ENCODE measurements around the gene AIFM3. TPM values are rescaled to one million over a fixed set of nuclear protein-coding genes. Genes with fewer than 3 reads are reported as not detected.
A peak's percentile ranks its signal among the peaks of the same experiment; 100 is the strongest.

AIFM3 gene
- total RNA-seq, 2 donors from 2014 or later = 0.78 to 3.0 TPM

DNA sequence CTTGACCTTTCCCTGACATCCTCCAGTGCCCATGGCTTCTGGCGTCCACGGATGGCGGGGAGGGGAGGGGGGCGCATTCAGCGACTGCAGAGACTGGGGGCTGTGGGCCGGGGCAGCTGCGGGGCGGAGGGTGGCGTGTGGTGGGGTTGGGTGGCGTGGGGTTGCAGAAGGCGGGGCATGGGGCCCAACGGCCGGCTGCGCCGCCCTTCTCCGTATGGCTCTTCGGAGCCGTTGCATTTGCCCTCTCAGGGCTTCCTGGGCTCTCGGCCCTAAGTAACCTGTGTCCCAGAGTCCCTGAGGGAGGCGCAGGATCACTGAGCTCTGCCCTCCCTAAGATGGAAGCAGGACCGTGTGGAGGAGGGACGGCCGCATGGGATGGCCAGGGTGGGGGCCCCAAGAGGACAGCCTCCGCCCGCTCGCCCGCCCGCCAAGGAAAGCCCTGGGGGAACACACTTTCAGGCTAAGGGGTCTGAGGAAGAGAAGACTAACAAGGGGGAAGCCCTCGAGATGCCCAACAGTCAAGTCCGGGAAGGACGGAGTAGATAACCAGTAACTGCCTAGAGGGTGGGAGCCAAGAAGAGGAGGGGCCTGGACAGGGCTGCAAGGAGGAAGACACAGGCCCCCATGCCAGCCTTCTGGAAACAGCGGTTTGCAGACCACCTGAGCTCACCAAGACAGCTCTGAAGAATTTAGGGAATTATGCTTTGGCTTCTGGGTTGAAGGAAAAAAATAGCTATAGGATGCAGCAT lies 9.2 kb upstream of the AIFM3 start:
- H3K27ac ChIP-seq = peak overlapping the region in 2 of 4 donors; percentile 45 to 50

DNA sequence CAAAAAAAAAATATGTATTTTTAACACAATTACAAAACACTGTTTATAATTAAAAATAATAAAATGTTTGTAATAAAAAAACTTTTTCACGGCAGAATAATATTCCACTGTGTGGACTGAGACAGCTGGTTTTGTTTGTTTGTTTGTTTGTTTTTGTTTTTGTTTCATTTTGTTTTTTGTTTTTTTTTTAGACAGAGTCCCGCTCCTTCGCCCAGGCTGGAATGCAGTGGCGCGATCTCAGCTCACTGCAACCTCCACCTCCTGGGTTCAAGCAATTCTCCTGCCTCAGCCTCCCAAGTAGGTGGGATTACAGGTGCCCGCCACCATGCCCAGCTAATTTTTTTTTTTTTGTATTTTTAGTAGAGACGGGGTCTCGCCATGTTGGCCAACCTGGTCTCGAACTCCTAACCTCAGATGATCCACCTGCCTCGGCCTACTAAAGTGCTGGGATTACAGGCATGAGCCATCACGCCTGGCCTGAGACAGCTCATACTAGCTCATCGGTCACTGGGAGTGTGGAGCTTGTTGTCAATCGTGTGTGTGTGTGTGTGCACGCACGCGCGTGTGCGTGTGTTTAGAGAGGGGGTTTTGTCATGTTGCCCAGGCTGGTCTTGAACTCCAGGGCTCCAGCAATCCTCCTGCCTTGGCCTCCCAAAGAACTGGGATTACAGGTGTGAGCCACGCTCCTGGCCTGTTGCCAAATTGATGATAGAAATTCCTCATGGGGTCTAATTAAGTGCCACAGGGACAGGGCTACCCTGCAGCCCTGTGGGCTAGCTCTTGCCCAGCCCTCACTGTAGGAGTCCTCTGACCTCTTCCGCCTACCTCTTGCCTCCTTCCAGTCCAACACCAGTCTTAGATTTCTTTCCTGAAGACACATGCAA lies 7.2 kb upstream of the AIFM3 start:
- Histone ChIP-seq H3K9me3 (no peaks in the 10 kb centered on the region), H3K36me3 (replicated peaks in 1 of 2; ENCODE audit: insufficient read depth in 1 of 2, low read depth in 2 of 2) (no peaks in the 10 kb centered on the region), H3K4me3 (no peak overlapping the region), H3K27ac (no peak overlapping the region), H3K4me1 (peaks cover 35% of the 10 kb centered on the region), H3K27me3 (peaks cover 0 to 3% of the 10 kb centered on the region in 2 donors)
- 92 to 96% methylated on average over 20 of the region's 20 CpGs for WGBS, 2 donors
- intact Hi-C loops (cut with DNase I) = loop anchor here (10.0 kb wide), 2 partner anchors 45 to 55 kb away; partner anchors contain the start of genes CRKL and P2RX6
- DNase-seq = no peak
- no peak for ATAC-seq
- no peak for TF ChIP-seq POLR2A (IDR thresholded peaks at IDR 0.05)
- TF ChIP-seq, protein P1, sequence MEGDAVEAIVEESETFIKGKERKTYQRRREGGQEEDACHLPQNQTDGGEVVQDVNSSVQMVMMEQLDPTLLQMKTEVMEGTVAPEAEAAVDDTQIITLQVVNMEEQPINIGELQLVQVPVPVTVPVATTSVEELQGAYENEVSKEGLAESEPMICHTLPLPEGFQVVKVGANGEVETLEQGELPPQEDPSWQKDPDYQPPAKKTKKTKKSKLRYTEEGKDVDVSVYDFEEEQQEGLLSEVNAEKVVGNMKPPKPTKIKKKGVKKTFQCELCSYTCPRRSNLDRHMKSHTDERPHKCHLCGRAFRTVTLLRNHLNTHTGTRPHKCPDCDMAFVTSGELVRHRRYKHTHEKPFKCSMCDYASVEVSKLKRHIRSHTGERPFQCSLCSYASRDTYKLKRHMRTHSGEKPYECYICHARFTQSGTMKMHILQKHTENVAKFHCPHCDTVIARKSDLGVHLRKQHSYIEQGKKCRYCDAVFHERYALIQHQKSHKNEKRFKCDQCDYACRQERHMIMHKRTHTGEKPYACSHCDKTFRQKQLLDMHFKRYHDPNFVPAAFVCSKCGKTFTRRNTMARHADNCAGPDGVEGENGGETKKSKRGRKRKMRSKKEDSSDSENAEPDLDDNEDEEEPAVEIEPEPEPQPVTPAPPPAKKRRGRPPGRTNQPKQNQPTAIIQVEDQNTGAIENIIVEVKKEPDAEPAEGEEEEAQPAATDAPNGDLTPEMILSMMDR (IDR thresholded peaks at IDR 0.05) = no peak

More for the DNA sequence above, 9.2 kb upstream of the AIFM3 start:
- intact Hi-C loops (cut with DNase I) = no loop called here
- no peaks in the 10 kb centered on the region for H3K27me3 ChIP-seq
- peak overlapping the region; percentile 44 to 60 for H3K4me3 ChIP-seq
- H3K4me1 ChIP-seq = peaks cover 44% of the 10 kb centered on the region
- TF ChIP-seq, protein P1 (IDR thresholded peaks at IDR 0.05) = no peak
- peak in 1 of 3 donors; percentile 2 for TF ChIP-seq POLR2A (IDR thresholded peaks at IDR 0.05)
- H3K36me3 ChIP-seq (replicated peaks in 1 of 2; ENCODE audit: insufficient read depth in 1 of 2, low read depth in 2 of 2) = no peaks in the 10 kb centered on the region
- ATAC-seq = peak; percentile 11
- DNase-seq = peak in 3 of 4 donors; percentile 34 to 51 (median 46)
- no peaks in the 10 kb centered on the region for H3K9me3 ChIP-seq
- WGBS, 2 donors = 7 to 15% methylated on average over 27 to 31 of the region's 32 CpGs

DNA sequence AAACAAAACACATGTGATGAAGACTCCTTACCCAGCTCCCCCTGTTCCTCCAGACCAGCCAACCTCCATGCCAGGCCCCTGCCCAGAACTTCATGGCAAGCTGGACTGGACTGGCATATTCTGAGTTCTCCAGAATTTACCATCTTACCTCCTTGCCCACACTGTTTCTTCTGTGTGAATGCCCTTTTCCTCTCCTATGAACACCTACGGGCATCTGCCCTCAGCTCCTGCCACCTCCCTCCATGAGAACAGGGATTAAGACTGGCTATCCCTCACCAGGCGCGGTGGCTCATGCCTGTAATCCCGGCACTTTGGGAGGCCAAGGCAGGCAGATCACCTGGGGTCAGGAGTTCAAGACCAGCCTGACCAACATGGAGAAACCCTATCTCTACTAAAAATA lies 6.4 kb upstream of the AIFM3 start:
- DNase-seq (no peak), ATAC-seq (no peak)
- Histone ChIP-seq H3K9me3 (no peaks in the 10 kb centered on the region), H3K36me3 (replicated peaks in 1 of 2; ENCODE audit: insufficient read depth in 1 of 2, low read depth in 2 of 2) (no peaks in the 10 kb centered on the region), H3K4me3 (no peak overlapping the region), H3K4me1 (peaks cover 37% of the 10 kb centered on the region), H3K27ac (no peak overlapping the region), H3K27me3 (peaks cover 0 to 3% of the 10 kb centered on the region in 2 donors)
- intact Hi-C loops (cut with DNase I) = loop anchor here (10.0 kb wide), 2 partner anchors 46 to 54 kb away; partner anchors contain the start of genes CRKL and P2RX6
- TF ChIP-seq, protein P1 (IDR thresholded peaks at IDR 0.05) = no peak
- TF ChIP-seq POLR2A (IDR thresholded peaks at IDR 0.05) = no peak
- 91 to 93% methylated on average over 4 of the region's 4 CpGs for whole genome bisulfite sequencing, 2 donors

DNA sequence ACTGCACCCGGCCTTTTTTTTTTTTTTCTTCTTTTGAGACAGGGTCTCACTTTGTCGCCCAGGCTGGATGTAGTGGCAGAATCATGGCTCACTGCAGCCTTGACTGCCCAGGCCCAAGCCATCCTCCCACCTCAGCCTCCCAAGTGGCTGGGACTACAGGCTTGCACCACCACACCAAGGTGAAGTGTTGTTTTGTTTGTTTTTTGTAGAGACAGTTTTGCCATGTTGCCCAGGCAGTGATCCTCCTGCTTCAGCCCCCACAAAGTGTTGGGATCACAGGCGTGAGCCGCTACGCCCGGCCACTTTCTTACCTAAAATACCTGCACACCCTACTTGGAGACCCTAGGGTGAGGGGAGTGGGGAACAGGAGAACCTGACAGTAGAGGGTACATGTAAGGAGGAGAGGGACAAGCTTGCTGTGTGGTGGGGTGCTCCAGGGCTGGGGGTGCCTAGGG lies 4.5 kb upstream of the AIFM3 start:
- no peaks in the 10 kb centered on the region for H3K9me3 ChIP-seq
- intact Hi-C loops (cut with DNase I) = loop anchor here (10.0 kb wide), 2 partner anchors 48 to 52 kb away; partner anchors contain the start of genes CRKL and P2RX6
- no peak for DNase-seq
- WGBS, 2 donors = 78 to 87% methylated on average over 6 of the region's 6 CpGs
- no peaks in the 10 kb centered on the region for H3K36me3 ChIP-seq (replicated peaks in 1 of 2; ENCODE audit: insufficient read depth in 1 of 2, low read depth in 2 of 2)
- no peak overlapping the region for H3K27ac ChIP-seq
- H3K27me3 ChIP-seq = peaks cover 0 to 3% of the 10 kb centered on the region in 2 donors
- H3K4me3 ChIP-seq = no peak overlapping the region
- TF ChIP-seq, protein P1 (IDR thresholded peaks at IDR 0.05) = no peak
- TF ChIP-seq POLR2A (IDR thresholded peaks at IDR 0.05) = no peak
- ATAC-seq = no peak
- peaks cover 19% of the 10 kb centered on the region for H3K4me1 ChIP-seq
